GM19455 (cell line): ENCODE data around the gene CCDC97.
A peak's percentile ranks its signal among the peaks of the same experiment; 100 is the strongest.

Experiments used
- ATAC-seq: cut with Tn5 transposase; IDR thresholded peaks from one replicate; pipeline ENCODE4 v1.9.1; 2021; ENCODE audit not compliant: unreplicated experiment

CCDC97 gene

DNA sequence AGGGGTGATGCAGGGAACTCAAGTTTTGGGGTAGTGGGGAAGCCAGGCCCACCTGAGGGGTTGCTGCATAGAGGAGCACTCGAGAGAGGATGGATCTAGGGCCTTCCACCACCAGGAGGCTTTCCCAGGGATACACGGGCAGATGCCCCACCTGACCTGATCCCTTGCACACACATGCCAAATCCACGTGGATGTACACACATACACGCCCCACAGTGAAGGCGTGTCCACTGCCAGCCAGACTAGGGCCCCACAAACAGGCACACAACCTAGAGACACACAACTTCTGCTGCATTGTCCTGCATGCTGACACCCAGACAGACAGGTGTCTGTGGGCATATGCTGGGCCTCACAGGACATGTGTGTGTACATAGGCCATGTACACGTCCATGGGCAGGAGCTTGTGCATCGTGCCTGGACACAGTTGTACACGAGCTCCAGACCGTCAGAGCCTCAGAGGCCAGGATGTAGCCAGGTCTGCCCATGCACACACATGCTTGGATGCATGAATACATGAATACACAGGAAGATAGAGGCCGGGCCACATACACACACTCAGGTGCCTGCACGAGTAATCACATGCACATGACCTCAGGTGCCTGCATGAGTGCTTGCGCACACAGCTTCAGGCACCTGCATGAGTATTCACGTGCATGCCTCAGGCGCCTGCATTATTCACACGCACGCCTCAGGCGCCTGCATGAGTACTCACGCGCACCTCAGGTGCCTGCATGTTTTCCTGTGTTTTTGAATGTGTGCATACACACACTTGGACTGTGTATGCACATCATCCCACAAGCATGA is 8.9 kb downstream of the CCDC97 start:
- ATAC-seq, result no peak

DNA sequence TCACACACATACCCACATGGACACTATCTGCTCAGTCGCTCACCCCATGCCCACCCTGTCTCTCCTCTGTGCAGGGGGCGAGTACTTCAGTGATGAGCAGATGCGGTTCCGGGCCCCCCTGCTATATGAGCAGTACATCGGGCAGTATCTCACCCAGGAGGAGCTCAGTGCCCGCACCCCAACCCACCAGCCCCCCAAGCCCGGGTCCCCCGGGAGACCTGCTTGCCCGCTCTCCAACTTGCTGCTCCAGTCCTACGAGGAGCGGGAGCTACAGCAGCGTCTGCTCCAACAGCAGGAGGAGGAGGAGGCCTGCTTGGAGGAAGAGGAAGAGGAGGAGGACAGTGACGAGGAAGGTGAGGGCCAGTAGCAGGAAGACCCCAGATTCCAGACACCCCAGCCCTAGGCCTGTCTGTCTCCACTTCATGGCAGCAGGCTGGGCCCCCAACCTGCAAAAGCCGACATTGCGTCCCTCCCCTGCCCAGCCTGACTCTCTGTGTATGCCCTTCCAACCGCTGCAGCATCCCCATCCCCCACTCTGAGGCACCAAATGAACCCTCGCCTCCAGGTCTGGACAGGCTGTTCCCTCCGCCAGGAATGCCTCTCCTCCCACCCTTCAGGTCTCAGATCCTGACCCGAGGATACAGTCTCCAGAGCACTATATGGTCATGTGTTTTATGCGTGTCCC is 9.7 kb downstream of the CCDC97 start:
- ATAC-seq, result no peak

DNA sequence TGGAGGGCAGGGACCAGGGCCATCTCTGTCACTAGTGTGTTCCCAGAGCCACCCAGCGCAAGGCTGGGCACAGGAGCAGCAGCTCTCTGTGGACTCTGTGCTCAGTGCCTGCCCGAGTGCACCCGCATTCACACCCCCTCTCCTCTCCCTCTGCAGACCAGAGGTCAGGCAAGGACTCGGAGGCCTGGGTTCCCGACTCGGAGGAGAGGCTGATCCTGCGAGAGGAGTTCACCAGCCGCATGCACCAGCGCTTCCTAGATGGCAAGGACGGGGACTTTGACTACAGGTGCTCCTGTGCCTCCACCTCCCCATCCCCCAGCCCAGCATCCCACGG is 10.2 kb downstream of the CCDC97 start:
- no peak for ATAC-seq

DNA sequence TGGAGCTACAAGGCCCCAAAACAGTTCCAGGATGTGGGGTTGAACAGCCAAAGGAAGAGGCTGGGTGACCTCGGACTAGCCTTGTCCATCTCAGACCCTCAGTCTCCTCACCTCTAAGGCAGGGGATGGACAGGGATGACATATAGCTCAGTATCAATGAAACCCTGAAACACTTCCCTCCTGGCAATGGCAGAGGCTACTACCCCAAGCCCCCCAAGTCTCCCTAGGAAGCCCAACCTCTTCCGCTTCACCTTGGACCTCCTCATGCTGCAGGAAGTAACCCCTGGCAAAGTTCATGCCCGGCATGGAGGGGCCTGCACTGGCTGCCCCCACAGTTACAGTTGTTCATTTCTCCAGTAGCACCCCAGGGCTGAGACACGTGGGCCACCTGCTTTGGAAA is 10.6 kb downstream of the CCDC97 start:
- ATAC-seq, result no peak

DNA sequence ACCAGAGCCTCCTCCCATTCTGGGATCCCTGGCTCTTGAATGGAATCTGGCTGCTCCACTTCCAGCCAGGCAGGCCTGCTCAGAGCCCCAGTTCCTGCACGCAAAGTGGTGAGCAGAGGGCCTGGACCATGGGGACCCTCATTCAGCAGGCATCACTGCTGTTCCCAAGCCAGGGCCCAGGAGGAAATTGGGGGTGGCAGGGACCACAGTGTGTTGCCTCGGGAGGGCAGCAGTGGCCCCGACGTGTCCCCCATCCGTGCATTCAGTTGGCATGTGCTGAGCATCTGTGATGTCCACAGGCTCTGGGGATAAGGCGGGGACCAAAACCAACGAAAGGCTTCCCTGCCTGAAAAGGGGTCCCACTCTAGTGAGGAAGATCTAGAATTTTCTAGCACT is 11.2 kb downstream of the CCDC97 start:
- ATAC-seq, result no peak

DNA sequence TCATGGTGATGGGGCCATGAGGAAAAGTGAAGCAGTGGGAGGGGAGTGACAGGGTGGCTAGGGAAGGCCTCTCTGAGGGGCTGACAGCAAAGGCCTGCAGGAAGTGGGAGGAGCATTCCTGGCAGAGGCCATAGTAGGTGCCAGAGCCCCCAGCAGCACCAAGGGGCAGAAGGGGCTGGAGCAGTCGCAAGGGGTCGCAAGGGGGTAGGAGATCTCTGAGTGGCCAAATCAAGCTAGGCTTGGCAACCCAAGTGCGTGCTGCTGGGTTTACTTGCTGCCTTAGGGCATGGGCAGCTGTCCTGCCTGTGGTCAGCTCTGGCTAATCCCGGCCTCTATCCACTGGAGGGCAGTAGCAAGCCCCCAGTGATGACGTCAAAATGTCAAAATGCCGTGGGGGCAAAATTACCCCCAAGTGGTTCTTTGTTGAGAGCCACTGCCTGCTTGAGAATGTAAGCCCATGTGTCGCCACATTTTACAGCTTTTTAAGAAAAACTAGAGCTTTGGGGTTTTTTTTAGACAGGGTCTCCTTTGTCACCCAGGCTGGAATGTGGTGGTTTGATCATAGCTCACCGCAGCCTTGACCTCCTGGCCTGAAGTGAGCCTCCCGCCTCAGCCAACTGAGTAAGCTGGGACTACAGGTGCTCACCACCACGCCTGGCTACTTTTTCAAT is 11.8 kb downstream of the CCDC97 start:
- no peak for ATAC-seq

DNA sequence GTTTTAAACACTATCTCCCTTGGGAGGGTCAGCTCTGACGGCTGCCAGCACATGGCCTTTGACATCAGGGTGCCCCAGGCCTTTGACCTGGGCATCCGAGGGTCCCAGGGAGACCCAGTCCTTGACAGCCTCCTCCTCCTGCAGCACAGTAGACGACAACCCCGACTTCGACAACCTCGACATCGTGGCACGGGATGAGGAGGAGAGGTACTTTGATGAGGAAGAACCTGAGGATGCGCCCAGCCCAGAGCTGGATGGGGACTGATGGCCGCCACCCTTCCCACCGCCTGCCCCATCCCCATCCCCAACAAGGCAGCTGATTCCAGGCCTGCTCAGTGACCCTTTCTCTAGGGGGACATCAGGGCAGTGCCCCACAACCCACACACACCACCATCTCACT is 12.5 kb downstream of the CCDC97 start:
- no peak for ATAC-seq

DNA sequence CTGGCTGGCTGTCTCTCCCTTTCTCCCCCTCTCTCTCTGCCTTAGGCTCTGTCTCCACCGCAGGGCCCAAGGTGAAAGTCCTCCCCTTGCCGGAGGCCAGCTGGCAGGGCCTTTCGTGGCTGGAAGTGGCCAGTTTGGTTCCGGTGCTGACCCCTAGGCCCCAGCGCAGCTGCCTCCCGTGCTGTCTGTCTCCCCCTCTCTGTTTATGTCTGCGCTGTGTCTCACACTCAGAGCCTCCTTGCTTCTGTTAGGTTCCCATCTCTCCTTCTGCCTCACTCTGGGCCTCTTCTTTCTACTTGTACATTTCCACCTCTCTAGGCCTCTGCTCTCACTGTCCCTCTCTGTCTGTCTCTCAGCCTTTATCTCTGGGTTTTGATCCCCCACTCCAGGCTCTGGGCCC is 13.1 kb downstream of the CCDC97 start:
- no peak for ATAC-seq

DNA sequence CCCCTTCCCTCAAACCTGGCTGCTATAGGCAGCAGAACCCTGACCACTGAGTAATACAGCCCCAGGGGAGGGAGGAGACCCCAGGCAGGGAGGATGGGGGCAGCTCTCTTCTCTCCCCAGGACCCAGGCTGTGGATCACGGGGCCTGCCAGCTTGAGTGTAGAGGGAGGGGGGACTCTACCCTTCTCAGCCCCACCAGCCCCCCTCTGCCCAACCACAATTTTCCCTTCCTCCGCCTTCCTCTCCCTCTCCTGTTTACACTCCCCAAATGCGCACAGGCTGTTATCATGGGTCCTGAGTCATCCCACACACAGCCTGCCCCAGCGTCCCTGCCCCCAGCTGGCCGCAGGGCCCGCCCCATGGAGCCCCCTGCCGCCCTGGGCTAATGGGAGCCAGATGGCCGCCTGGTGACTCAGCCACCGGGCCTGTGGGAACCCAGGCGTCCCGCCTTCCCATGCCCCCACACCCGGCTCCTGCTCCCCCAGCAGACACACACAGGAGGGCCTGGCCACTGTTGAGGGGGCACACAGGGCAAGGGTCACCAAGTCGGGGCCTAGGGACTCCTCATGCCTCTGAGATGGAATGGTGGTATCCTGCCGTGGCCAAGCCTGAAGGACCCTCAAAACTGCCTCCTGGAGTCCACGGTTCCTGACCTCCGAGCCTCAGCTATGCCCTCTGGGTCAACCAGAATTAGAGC is 13.6 kb downstream of the CCDC97 start:
- no peak for ATAC-seq

DNA sequence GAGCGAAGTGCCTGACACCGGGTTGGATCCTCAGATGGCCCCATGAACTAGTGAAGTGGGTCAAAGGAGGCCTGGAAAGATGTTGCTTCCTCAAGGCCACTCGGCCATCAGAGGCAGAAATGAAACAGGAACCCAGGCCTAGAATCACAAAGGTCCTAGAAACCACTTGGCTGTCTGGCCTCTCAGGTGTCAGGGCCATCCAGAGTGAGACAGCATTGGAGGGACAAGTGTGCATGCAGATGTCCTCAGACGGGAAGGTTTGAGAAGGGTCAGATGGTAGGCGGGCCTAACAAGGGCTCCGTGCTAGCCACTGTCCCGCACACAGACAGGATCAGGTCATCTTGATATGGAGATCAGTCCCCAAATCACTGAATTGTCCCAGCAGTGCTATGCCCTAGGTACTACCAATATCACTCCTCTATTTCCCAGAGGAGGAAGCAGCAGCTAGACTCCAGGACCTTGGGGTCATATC is 14.3 kb downstream of the CCDC97 start:
- ATAC-seq, result no peak

DNA sequence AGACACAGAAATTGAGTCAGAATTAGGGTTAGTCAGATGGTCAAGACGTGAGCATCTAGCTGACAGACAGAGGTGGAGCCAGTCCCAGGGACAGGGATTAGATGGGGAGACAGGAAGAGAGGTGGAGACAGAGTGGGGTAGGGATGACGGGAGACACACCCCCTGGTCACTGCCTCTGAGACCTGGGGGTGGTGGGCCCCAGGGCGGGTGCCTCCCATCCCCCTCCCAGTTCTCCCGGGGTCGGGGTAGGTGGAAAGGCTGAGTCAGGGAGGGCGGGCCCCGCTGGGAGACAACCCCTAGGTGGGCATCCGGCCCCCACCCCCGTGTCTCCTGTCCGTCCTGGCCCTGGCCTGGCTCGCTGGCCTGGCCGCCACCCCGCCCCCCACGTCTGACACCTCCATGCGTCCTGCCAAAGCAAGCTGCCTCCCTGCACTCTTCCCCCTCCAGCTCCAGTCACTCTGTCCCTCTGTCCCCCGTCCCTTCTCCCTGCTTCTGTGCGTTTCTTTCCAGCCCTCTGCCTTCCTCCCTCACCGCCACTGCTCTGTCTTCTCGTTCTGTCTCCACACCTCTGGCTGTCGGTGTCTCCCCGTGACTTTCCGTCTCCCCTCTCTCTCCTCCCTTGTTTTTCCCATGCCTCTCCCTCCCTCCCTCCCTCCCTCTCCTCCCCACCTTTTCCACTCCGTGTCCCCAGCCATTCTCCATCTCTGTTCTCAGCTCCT is 15.1 kb downstream of the CCDC97 start:
- no peak for ATAC-seq

DNA sequence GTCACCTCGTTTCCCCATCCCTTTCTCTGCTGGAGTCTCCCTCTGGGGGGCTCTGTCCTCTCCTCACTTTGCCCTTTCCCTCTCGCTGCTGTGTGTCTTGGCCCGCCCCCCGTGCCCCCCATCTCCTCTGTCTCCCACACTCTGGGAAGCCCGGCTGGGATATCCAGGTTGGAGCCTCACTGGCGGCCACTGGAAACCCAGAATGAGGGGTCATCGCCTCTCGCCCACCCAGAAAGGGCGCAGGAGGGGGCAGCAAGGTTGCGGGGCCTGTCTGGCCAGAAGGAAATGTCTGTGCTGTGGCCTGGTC is 15.6 kb downstream of the CCDC97 start:
- ATAC-seq, result no peak

DNA sequence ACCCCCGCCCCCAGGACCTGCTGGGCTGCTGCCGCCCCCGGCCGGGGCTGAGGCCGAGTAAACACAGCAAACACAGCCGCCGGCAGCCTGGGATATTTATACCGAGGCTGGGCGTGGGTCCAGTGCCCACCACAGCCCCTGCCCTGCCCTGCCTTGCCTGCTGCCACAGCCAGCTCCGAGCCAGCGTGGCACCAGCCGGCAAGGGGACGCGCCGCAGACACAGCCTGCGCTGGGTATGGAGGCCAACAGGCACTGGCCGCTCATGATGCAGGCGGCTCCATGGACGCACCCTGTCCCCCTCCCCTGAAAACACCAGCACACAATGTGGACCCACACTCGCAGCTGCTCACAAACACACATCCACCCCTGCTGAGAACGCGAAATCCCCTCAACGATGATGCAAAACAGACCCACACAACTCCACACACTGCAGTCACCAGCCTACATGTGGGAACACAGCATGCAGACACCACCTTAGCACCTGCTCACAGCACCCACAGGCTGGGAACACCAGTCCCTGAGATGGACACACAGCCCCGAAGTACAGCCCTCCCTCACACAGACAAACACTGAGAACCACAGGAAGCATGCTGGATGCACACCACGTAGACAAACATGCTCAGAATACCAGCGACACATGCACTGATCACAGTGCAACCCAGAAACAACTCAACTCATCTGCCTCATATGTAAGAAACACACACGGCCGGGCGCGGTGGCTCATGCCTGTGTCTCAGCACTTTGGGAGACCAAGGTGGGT is 16.2 kb downstream of the CCDC97 start:
- no peak for ATAC-seq

DNA sequence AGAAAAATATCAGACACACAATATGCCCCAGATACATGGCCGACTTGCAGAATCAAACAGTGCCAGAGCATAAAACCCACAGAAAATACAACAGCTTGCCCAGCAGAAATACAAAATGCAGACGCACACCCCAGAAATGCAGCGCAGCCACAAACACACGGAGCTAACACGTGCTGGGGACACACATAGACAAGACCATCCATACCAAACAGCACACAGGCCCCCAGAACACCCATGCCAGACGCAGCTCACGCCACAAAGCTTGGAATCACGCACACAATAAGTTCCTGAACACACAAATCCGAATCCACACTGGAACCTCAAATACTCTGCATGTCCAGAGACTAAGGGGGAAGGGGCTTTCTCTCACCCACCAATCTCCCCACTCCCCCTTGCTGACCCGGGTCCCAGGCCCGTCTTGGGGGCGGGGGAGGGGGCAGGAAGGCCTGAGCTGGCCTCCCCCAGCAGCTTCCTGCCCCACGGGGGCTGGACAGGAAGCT is 17.2 kb downstream of the CCDC97 start:
- peak; percentile 8 for ATAC-seq

DNA sequence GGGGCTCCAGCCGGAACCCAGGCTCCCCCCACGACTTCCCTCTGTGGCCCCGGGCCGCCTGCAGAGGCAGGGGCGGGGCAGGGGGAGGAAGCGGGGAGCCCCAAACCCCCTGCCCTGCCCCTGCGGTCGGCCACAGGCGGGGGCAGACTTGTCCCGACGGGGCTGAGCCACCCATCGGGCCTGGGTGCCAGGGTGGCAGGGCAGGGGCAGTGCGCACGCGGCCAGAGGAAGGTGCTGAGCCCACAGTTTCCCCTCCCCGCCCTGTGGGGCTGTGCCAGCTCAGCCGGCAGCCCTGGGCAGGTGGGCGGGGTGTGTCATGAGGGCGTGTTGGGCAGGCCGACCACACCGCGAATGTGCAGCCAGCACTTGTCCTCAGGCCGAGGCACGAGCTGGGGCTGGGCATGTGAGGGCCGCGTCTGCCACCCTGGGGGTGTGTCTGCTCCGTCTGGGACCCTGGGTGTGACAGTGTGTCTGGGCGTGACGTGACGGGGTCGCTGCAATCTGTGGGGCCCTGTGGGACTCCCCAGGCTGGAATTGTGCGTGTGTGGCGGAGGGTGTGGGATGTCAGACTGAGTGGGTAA is 17.7 kb downstream of the CCDC97 start:
- peak; percentile 52 for ATAC-seq

DNA sequence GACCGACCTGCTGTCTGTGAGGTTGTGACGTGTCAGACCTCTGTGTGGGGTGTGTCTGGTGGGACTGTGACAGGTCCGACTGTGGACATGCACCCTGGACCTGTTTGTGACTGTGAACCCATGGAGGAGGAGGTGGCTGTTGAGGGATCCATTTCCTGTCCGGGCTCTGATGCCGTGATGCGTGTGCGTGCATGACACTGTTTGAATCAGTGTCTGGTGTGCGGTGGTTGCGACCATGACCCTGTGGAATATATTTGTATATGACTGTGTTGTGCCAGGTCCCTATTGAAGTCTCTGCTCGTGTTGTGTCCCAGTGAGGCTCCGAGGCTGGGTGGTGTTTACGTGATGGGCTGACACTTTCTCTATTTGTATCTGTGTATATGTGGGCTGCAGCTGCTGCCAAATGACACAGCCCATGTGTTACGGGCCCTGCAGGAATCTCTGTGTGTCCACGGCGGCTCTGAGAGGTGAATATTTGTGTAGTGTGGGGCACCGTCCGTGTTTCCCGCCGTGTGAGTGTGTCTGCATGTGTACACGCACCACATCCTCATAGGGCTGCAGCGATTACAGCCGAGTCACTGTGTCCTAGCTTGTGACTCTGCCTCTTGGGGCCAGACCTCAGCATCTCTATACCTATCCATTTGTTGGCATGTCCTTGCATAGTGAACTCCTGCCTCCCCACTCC is 18.3 kb downstream of the CCDC97 start:
- ATAC-seq, result no peak

DNA sequence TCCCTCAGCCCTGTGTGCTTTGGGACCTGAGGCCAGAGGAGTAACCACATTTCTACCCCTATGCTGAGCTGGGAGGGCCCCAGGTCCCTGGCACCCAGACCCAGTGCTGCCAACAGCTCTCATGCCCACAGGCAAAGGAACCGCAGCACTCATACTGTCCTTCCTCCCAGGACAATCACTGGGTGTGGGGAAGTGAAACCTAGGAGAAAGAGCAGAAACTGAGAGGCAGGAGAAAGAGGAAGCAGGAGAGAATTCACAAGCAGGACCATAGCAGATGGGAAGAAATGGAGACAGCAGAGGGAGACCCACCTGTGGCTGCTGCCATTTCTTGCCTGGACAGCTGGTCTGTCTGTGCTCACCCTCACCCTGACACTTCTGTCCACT is 18.9 kb downstream of the CCDC97 start:
- no peak for ATAC-seq

DNA sequence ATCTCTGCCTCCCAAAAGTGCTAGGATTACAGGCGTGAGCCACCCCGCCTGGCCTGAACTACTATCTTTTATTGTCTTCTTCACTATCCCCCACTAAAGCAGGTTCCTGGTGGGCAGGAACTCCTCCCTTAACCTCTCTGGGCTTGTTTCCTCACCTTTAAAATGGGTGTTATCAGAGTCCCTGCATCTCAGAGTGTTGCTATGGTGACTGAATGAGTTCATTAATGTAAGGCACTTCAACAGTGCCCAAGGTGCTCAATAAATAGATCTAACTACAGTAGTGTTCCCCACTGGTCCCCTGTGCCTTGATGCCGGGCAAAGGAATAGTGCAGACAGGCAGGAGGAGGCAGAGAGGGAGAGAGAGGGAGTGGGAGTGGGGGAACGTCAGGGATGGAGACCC is 20.5 kb downstream of the CCDC97 start:
- no peak for ATAC-seq

DNA sequence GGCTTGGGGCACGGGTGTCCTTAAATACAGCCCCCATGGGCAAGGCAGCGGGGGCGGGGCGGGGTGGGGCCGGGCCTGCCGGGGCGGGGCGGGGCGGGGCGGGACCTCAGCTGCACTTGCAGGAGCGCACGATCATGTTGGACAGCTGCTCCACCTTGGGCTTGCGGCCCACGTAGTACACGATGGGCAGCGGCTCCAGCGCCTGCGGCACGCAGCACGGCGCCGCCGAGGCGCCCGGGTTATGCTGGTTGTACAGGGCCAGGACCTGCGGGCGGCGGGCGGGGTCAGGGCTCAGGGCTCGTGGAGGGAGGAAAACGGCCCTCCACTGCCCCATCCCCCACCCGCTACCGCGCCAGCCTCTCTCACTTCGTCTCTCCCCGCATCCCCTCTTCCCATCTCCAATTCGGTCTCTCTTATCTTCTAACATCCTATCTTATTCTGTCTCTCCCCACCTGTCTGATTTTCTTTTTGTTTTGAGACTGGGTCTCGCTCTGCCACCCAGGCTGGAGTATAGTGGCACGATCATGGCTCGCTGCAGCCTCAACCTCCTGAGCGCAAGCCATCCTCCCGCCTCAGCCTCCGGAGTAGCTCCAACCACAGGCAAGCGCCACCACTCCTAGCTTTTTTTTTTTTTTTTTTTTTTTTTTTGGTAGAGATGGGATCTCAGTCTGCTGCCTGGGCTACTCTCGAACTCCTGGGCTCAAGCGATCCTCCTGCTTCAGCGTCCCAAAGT is 21.1 kb downstream of the CCDC97 start:
- no peak for ATAC-seq
